ENCODE data around the gene TEK.

TEK gene

GRCh38 chr9:27154908-27155307 is 45.9 kb downstream of the TEK start:
- no peak for DNase-seq (ENCODE audit: low read depth)
- TF ChIP-seq CTCF (IDR thresholded peaks at IDR 0.05; ENCODE audit: low read depth, low read length, missing control alignments): no peak
- H3K4me3 ChIP-seq (ENCODE audit: low read depth, low read length): no peak overlapping the region

DNA sequence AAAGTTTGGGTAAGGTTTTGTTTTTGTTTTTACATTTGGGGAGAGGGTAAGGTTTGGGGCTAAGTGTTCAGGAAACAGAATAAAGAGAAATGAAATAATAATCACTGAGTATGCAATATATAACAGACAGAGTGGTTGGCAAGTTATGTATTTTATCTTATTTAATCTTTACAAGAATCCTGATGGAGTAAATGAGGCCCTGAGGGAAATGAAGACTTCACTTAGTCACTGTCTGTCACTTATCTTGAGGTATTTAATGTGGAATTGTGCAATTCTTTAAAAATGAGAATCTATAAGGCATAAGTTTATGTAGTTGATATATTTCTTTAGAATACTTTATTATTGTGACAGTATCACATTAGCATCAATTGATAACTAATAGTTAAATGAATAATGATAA is 48.1 kb downstream of the TEK start:
- no peak for DNase-seq (ENCODE audit: low read depth)
- H3K4me3 ChIP-seq (ENCODE audit: low read depth, low read length): no peak overlapping the region
- no peak for TF ChIP-seq CTCF (IDR thresholded peaks at IDR 0.05; ENCODE audit: low read depth, low read length, missing control alignments)

DNA sequence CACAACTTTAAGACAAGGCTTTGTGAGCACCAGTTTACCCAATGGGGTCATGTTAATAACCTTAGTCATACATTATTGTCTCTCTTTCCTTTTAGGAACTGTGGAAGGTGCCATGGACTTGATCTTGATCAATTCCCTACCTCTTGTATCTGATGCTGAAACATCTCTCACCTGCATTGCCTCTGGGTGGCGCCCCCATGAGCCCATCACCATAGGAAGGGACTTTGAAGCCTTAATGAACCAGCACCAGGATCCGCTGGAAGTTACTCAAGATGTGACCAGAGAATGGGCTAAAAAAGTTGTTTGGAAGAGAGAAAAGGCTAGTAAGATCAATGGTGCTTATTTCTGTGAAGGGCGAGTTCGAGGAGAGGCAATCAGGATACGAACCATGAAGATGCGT is 48.7 kb downstream of the TEK start:
- no peak overlapping the region for H3K4me3 ChIP-seq (ENCODE audit: low read depth, low read length)
- DNase-seq (ENCODE audit: low read depth): no peak
- no peak for TF ChIP-seq CTCF (IDR thresholded peaks at IDR 0.05; ENCODE audit: low read depth, low read length, missing control alignments)

GRCh38 chr9:27160636-27161035 is 51.6 kb downstream of the TEK start:
- no peak overlapping the region for H3K4me3 ChIP-seq (ENCODE audit: low read depth, low read length)
- DNase-seq (ENCODE audit: low read depth): no peak
- TF ChIP-seq CTCF (IDR thresholded peaks at IDR 0.05; ENCODE audit: low read depth, low read length, missing control alignments): no peak

DNA sequence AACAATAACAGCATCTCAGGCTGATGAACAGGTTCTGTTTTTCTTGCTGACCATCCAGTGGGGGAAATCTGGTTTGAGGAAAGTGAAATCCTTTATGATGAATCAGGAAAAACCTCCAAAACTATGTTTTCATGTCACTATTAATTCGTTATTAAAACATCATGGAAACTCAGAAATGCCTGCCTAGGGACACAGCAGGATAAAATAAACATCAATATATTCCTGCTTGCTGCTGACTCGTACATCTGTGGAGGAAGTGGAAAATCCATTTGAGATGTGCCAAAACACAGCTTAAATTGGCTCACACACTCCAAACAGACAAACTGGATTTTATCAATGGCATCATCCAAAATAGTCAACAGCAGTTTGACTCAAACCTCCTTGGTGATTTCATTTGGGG is 53.0 kb downstream of the TEK start:
- TF ChIP-seq CTCF (IDR thresholded peaks at IDR 0.05; ENCODE audit: low read depth, low read length, missing control alignments): no peak
- DNase-seq (ENCODE audit: low read depth): no peak
- H3K4me3 ChIP-seq (ENCODE audit: low read depth, low read length): no peak overlapping the region

- TF ChIP-seq CTCF (IDR thresholded peaks at IDR 0.05; ENCODE audit: low read depth, low read length, missing control alignments): no peak
- DNase-seq (ENCODE audit: low read depth): no peak
Measured at GRCh38 chr9:27165068-27165467, 56.0 kb downstream of the TEK start.

DNA sequence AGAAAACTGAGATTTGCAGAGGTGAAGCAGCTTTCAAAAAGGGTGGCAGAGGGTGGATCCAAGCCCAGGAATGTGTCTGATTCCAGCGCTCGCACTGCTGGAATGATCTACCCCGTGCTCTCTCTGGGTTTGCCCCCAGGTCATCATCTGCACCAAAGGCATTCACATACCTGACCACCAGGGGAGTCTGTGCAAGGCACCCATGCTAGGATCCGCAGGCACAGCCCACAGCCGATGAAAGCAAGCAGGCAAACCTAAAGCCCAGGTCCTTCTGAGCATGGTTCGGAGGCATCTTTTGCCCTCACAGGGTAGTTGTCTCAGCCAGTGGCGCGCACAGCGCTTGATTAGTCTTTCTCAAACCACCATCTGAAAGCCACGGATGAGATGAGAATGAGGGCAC is 56.6 kb downstream of the TEK start:
- no peak overlapping the region for H3K4me3 ChIP-seq (ENCODE audit: low read depth, low read length)
- peak; percentile 17 for TF ChIP-seq CTCF (IDR thresholded peaks at IDR 0.05; ENCODE audit: low read depth, low read length, missing control alignments)
- DNase-seq (ENCODE audit: low read depth): no peak

More at GRCh38 chr9:27165068-27165467, 56.0 kb downstream of the TEK start:
- no peak overlapping the region for H3K4me3 ChIP-seq (ENCODE audit: low read depth, low read length)

All from GM12864 (cell line).